HG03439 (cell line): Measurements from ENCODE around the gene ARHGEF33.

ENCODE experiments used
- ATAC-seq: cut with Tn5 transposase; IDR thresholded peaks from one replicate; pipeline ENCODE4 v1.9.1; 2021; ENCODE audit warnings: mild to moderate bottlenecking, moderate library complexity; ENCODE audit not compliant: unreplicated experiment

ARHGEF33 gene

DNA sequence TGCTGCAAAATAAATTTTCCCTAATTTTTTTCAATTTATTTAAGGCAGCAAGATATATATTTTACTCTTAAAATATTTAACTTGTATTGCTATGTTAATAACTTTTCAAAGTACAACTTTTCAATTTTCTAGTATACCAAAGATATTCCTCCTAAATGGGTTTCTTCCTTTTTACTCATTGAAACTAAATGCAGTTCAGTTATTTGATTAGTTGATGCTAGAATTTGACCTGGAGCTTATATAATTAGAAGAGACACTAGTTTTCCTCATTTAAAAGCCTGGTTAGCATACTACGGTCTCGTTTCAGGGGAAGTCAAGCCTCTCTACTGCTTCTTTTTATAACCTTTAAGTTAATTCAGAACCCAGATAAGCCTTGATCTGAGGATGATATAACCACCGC is at the start of gene ARHGEF33:
Gene ARHGEF33 (plus strand): TSS at position 301 of the 400 bp plus-strand sequence. CDS start 29,573 bp downstream, outside the sequence.
- no peak for ATAC-seq

DNA sequence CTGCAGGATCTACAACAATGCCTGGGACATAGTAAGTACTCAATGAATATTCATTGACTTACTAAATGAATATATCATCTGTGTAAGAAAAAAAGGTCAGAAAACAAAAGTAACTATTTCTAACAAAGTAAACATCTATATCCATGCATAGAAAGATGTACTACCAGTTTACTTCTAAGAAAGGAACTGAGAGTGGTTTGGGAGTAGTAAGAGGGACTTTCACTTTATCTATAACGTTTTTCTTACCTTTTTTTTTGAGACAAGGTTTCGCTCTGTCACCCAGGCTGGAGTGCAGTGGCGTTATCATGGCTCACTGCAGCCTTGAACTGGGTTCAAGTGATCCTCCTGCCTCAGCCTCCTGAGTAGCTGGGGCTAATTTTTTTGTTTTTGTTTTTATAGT is 39.6 kb upstream of the ARHGEF33 start:
- ATAC-seq, result peak; percentile 80

DNA sequence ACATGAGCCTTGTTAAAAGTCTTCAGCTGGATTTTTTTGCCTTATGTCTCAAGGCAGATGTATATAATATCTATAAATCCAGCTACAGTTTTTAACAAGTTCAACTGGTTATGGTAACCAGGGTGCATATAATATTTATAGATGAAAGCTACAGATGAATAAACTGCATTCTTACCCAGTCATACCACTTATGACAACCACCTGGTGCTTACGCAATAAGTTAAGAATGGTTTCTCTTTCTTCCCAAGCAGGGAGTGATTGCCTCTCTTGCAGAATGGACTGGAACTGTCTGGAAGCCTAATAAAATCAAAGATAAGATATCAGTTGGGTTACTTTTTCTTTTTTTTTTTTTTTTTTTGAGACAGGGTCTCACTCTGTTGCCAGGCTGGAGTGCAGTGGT is 33.5 kb upstream of the ARHGEF33 start:
- ATAC-seq, result no peak

DNA sequence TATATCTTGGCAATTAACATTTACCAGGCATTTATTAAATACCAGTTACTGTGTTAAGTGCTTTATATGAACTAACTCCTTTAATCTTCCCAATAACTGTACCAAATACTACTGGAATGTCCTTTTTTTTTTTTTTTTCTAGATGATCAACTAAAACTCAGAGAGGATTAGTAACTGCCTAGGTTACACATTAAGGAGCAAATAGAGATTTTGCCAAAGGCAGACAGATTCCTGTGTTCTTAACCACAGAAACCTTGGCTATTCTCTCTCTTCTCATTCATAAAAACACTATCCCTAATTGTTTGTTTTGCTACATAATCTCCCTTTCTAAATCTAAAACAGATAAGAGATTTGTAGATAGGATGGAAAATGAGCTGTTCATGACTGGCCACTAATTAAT is 27.2 kb upstream of the ARHGEF33 start:
- no peak for ATAC-seq

DNA sequence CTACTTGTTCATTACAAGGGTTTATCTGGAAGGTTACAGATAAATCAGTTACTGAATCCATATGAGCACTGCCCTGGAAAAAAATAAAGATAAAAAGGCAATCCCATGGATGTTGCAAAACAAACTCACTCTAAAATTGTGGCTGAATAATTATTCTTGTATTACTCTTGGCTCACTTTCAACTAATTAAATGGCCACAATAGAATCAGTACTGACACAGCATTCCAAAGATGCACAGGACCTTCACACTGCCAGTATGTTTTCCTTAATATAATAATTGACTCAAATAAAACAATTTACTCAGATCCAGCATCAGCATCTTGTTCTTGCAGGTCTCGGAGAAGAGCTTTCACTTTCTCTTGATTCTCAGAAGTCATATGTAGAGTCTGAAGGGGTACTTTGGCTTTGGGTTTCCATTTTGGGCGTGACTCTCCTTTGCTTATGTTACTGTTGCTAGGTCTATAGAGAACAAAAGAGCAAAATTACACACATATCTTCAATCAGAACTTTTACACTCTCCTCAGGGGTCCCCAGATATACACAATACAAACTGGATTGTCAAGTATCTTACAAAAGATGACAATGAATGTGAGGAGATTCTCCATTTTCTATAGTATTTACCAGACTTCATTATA is 26.5 kb upstream of the ARHGEF33 start:
- ATAC-seq, result no peak

DNA sequence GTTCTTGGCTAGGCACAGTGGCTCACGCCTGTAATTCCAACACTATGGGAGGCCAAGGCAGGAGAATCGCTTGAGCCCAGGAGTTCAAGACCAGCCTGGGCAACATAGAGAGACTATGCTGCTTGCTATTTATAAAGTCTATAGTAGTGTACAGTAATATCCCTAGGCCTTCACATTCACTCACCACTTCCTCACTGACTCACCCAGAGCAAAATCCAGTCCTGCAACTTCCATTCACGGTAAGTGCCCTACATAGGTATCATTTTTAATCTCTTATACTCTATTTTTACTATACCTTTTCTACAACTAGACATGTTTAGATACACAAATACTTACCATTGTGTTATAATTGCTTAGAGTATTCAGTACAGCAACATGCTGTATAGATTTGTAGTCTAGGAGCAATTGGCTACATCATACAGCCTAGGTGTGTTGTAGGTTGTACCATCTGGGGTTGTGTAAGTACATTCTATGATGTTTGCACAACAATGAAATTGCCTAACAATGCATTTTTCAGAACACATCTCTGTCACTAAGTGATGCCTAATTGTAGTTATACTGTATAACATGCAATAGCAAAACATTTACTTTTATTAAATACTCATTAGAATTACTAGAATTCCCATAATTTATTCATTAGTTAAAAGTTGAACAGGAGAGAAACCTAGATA is 22.8 kb upstream of the ARHGEF33 start:
- no peak for ATAC-seq

DNA sequence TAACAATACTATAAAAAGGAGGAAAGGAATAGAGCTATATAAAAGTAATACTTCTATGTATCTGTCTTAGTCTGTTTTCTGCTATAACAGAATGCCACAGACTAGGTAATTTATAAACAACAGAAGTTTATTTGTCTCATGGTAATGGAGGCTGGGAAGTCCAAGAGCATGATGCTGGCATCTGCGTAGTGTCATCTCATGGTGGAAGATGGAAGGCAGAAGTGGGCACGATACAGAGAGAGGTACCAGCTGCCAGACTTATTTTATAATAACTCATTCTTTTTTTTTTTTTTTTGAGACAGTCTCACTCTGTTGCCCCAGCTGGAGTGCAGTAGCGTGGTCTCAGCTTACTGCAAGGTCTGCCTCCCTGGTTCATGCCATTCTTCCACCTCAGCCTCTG is 18.2 kb upstream of the ARHGEF33 start:
- no peak for ATAC-seq

DNA sequence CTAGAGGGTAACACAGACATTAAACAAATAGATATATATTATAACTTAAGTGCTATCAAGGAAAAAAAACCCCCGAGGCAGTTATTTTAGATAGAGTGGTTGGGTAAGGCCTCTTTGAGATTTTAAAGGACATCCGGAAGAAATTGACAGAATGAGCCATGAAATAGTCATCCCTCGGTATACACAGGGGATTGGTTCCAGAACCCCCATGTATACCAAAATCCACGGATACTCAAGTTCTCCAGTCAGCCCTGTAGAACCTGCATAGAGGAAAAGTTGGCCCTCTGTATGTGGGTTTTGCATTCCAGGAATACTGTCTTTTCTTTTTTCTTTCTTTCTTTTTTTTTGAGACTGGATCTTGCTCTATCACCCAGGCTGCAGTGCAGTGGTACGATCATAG is 15.9 kb upstream of the ARHGEF33 start:
- no peak for ATAC-seq

DNA sequence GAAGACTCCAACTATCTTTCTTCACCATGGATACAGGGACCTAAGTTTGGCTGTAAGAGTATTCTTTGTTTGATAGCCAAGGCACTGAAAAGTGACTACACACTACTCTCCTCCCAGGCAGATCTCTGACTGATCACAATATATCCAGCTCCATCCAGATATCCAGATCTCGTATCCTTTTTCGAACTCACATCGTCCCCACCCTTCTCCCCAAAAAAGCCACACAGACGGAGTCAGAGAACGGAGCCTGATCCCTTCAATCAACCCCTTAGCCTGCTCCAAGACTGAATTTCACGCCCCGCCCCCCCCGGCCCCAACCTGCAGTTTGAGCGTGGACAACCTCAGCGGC is 14.5 kb upstream of the ARHGEF33 start:
- no peak for ATAC-seq

DNA sequence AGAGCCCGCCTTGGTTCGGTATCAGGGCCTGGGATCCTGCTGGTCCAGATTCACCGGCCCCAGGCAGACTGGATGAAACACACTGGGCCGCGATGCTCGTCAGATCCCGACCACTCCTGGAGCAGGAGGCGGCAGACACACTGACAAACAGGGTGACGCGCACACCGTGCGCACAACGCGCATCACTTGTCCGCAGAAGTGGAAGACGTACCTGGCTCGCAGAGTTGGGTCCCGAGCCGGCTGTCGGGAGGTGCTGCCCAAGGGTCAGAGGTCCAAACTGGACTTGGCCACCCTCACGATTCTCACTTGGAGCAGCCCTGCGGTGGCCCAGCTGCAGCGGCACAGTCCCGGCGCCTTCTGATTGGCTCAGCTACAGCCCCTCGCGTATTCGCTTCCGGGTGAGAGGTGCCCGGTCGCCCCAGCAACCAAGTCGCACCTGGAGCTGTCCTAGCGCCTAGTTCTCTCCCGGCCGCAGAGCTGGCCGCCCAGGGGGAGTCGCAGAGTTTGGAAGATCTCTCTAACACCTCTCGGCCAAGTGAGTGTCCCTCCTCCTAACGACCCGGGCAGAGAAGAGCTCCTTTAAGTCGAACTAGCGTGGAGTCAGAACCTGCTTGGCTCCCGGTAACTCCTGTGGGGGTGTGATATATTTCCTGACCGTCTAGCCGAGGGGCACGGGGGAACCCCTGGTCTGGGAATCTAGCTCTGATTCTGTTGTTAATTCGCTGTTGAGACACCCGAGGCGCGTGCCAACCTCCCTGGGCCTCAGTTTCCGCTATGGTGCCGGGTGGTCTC is 13.9 kb upstream of the ARHGEF33 start, which contains the start of the genes DHX57 and MORN2:
Gene DHX57 (minus strand): TSS at position 359 of the 792 bp plus-strand sequence. CDS start 7,529 bp downstream, outside the sequence.
Gene MORN2 (plus strand): TSS at position 401 of the 792 bp plus-strand sequence.
- peak; percentile 100 for ATAC-seq

DNA sequence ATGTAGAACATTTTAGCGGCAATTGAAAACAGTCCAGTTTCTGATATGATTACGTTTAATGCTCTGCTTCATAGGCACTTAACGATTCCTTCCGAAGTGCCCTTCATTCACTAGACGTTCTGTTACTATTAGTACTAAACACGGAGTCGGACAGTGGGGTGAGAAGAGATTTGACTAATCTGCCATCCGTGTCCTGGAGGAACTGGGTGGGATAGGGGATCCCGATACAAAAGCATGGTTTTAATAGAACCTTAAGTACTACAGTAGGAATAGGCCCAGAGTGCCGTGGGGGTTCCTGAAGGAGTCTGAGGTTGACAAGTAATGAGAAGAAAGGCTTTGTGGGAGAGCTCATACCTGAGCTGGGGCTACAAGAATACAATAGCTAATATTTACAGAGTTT is 13.3 kb upstream of the ARHGEF33 start:
- no peak for ATAC-seq

DNA sequence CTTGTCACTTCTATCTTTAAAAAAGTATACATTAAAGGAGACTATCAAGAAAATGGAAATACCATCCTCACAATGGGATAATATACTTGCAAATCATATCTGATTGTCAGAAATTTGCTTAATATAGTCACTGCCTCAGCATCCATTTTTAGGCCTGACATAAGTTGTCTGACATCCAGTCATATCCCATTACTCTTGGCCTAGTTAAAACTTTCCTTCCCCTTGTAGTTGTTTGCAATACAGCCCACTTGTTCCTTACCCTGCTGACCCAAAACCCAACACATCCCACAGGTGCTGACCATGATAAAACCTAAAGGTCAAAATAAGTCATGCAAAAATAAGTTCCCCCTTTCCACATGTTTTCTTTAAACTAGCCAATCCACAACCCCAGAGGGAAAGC is 3.6 kb upstream of the ARHGEF33 start:
- ATAC-seq, result no peak

DNA sequence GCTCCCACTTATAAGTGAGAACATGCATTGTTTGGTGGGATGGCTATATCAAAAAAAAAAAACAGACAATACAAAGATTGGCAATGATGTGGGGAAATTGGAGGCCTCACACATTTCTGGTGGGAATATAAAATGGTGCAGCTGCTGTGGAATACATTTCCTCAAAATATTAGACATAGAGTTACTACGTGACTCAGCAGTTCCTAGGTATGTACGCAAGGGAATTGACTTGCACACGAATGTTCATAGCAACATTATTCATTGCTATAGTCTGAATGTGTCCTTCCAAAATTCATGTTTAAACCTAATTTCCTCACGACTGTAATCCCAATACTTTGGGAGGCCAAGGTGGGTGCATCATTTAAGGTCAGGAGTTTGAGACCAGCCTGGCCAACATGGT is 2.3 kb upstream of the ARHGEF33 start:
- no peak for ATAC-seq

DNA sequence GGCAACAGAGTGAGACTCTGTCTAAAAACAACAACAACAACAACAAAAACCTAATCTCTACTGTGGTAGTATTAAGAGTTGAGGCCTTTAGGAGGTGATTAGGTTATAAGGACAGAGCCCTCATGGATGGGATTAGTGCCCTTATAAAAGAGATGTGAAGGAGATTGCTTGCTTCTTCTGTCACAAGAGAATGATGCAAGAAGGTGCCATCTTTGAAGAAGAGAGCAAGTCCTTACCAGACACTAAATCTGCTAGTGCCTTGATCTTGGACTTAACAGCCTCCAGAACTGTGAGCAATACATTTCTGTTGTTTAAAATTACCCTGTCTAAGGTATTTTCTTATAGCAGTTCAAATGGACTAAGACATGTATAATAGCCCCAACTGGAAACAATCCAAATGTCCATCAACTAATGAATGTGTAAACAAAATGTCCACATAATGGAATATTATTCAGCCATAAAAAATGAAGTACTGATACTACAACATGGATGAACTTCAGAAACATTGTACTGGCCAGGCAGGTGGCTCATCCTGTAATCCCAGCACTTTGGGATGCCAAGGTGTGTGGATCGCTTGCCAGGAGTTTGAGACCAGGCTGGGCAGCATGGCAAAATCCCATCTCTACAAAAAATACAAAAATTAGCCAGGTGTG is 1.6 kb upstream of the ARHGEF33 start:
- ATAC-seq, result no peak

DNA sequence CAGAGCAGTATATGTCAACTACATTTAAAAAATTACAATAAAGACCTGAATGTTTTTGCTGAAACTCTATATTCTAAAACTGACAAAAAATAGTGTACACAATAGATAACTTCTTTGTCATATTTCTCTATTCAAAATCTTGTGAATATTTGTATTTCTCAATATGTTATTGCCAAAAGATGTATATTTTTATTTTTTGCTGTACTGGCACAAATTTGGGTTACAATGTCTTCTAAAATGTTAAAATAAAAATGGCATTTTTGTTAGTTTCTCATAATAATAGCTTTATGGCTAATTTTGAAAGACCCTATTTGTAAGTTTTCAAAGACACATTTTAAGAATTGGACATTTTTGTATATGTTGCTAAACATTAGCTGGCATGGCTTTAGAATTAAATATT is 630 bp upstream of the ARHGEF33 start:
- ATAC-seq, result no peak

DNA sequence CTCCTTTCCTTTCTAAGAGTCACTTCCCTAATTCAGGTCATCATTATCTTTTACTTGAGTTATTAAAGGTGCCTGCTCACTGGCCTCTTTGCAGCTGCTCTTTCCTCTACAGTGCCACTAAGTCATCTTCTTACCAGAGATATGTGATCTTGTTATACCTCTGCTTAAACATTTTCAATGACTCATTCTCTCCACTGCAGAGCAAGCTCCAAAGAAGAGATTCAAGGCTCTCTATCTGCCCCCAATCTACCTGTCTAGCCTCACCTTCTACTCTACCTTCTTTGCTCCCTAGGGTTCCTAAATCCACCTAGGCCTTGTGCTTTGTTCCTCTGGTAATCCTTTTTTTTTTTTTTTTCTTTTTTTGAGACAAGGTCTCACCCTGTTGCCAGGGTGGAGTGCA is 3.1 kb downstream of the ARHGEF33 start:
- ATAC-seq, result no peak

DNA sequence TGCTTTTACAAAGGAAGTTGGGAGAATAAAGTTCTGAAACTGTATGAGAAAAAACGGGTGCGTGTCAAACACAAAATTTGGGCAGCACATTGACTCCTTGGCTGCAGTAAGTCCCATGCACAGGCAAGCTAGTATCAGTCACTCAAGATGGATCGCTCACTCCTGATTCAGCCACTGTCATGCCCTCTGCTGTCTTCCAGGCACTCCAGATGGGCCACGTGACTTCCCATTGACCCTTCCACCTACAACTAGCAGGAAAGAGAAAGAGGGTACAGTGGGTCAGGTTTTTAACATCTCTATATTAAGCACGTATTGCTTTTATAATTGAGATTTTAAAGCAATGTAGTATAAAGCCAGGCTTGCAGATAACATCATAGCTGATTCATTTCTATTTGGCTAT is 8.6 kb downstream of the ARHGEF33 start:
- no peak for ATAC-seq

DNA sequence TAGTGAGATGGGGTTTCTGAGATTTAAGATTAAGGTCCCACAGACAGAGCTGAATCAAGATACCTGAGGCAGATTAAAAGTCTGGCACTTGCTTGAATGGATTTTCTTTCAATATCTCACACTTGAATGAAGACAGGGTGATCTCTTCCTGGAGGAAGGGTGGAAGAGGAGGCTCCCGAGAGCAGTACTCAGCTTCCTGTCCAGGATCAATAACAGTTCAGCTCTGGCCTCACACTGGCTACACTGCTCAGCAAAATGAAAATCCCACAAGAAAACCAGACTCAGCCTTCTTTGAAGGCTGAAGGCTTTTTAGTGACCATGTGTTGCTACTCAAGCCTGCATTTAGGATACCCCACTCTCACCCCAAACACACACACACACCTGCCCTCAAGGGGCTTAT is 11.1 kb downstream of the ARHGEF33 start:
- no peak for ATAC-seq

DNA sequence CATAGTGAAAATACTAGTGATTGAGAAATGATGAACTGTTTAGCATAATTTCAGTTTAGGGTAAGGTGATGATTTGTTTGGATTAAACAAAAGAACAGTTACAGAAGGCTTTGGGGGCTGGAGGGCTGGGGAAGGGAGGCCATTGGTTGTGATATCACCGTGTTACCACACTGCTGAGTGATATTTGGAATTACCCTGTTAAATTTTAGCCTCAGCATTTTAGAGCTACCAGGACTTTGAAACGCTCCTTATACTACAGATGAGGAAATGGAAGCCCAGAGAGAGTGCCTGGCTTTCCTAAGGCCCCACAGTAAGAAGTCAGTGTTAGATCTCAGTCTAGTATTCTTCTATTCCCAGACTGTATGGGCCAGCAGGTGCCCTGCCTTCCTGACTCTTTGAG is 15.6 kb downstream of the ARHGEF33 start:
- ATAC-seq, result no peak

DNA sequence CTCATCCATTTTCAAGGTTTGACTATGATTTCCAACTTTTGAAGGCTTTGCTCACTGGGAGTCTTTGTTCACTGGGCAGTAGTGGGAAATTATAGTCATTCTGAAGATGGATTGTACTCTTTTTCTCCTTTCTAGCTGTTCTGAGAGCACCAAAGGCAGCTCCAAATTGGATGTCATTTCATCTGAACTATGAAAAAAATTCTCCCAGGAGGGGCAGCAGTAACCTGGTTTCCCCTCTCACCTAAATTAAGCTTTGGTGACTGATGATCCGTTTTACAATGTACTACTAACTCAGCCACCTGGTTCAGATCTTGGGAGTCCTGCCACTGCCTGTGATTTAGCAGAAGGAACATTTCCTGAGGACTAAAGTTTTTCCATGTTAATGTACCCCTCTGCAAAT is 17.6 kb downstream of the ARHGEF33 start:
- ATAC-seq, result no peak
